ENCODE measurements around the gene MYPOP. TPM values are rescaled to one million over a fixed set of nuclear protein-coding genes. Genes with fewer than 3 reads are reported as not detected.
A peak's percentile ranks its signal among the peaks of the same experiment; 100 is the strongest.

The MYPOP gene
- total RNA-seq, 4 donors from 2014 or later, result 1.8 to 4.3 (median 3.0) TPM

DNA sequence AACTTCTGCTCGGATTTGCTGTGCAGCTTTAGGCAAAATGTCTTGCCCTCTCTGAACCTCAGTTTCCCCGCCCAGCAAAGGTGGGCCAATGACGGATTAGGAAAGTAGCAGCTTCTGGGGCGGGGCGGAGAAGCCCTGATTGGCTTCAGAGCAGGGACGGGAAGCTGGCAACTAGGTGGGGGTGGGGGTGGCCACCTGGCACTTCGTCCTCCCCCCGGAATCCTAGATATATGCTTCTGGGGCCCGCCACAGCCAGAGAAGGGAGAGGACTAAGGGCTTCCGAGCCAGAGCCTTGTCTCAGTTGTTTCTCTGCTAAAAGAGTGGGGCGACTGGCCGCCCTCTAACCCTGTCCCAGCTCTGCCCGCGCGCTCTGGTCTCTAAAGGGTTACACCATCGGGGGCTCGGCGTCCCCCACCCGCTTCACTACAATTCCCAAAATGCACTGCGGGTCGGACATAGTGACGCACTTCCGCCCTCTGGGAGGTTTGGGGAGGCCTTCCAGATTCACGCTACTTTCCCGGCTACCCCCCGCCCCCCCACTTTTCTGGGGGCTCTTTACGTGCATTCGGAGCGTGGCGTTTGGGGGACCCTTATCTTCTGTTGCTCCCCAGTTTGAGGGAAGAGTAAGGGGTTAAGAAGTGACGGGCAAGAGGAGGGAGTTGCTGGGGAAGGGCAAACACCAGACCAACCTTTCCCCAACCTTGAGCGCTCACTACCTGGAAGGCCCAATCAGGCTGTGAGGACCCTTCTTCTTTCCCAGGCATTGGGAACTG lies 15.8 kb downstream of the MYPOP start:
- no peaks in the 10 kb centered on the region for H3K27me3 ChIP-seq
- peak in 1 of 2 donors; percentile 76 for TF ChIP-seq POLR2A (IDR thresholded peaks at IDR 0.05)
- TF ChIP-seq, protein P1, sequence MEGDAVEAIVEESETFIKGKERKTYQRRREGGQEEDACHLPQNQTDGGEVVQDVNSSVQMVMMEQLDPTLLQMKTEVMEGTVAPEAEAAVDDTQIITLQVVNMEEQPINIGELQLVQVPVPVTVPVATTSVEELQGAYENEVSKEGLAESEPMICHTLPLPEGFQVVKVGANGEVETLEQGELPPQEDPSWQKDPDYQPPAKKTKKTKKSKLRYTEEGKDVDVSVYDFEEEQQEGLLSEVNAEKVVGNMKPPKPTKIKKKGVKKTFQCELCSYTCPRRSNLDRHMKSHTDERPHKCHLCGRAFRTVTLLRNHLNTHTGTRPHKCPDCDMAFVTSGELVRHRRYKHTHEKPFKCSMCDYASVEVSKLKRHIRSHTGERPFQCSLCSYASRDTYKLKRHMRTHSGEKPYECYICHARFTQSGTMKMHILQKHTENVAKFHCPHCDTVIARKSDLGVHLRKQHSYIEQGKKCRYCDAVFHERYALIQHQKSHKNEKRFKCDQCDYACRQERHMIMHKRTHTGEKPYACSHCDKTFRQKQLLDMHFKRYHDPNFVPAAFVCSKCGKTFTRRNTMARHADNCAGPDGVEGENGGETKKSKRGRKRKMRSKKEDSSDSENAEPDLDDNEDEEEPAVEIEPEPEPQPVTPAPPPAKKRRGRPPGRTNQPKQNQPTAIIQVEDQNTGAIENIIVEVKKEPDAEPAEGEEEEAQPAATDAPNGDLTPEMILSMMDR (IDR thresholded peaks at IDR 0.05), result peak in 1 of 6 experiments; percentile 14
- intact Hi-C loops (cut with DNase I), result no loop called here
- peak overlapping the region; percentile 25 to 73 (median 48) for H3K4me3 ChIP-seq (replicated peaks in 1 of 3)
- 1% methylated on average over 13 to 15 of the region's 32 CpGs for WGBS, 2 donors
- DNase-seq, result peak; percentile 89 to 90
- H3K4me1 ChIP-seq, result peaks cover 31 to 34% of the 10 kb centered on the region in 2 donors
- peak overlapping the region; percentile 76 to 92 (median 89) for H3K27ac ChIP-seq
- H3K9me3 ChIP-seq, result no peaks in the 10 kb centered on the region
- H3K36me3 ChIP-seq, result peaks cover 5 to 9% of the 10 kb centered on the region in 2 donors

DNA sequence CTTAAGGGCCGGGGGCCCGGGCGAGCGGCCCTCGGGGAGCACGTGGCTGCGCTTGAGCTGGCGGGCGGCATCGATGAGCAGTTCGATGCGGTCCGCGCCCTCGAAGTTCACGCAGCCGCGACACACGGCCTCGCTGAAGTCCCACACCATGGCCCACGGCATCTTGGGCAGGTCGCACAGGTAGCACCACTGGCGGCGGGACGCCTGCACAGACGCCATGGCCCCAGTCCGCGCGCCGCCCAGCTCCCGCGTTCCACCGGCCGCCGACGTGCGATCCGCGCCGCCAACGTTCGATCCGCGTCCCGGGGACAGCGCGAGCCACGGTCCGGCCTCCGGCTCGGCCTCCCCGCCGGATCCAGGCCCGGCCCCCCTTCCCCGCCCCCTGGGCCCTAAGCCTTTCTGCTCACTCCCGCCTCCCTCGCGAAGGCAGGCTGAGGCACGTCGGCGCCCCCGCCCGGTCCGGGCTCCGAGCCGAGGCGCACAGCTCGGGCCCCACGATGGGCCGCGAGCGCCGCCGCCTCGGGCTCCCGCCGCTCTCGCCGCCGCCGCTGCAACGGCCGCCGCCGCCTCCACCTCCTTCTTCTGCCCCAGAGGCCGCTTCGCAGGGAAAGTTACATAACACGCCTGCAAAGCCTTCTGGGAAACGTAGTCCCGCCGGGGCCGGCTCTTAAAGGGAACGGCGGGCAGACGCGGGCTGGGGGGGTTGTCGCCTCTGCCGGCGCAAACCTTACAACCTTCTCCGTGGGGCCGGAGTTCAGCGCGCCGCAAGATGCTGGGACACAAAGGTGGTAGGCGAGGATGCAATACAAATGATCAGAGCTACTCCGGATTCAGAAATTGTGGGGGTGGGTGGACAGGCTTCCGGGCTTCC lies 16.6 kb downstream of the MYPOP start, which contains the start of gene IRF2BP1:
Gene IRF2BP1, minus strand, starts transcription at position 586 of the 871 bp plus-strand sequence. Its CDS starts 367 bp downstream, at position 219.
- intact Hi-C loops (cut with DNase I), result no loop called here
- Histone ChIP-seq H3K27me3 (no peaks in the 10 kb centered on the region), H3K36me3 (peaks cover 5 to 9% of the 10 kb centered on the region in 2 donors), H3K4me3 (replicated peaks in 1 of 3) (peak within 1 kb of the TSS; percentile 41 to 73 (median 48)), H3K4me1 (peaks cover 31 to 34% of the 10 kb centered on the region in 2 donors), H3K27ac (peak within 1 kb of the TSS; percentile 76 to 92 (median 89)), H3K9me3 (no peaks in the 10 kb centered on the region)
- TF ChIP-seq, protein P1 (IDR thresholded peaks at IDR 0.05), result peak in 2 of 6 experiments; percentile 14 to 21
- TF ChIP-seq POLR2A (IDR thresholded peaks at IDR 0.05), result peak; percentile 26 to 91
- peak; percentile 93 for DNase-seq
- 0% methylated on average over 9 to 10 of the region's 107 CpGs for WGBS, 2 donors

DNA sequence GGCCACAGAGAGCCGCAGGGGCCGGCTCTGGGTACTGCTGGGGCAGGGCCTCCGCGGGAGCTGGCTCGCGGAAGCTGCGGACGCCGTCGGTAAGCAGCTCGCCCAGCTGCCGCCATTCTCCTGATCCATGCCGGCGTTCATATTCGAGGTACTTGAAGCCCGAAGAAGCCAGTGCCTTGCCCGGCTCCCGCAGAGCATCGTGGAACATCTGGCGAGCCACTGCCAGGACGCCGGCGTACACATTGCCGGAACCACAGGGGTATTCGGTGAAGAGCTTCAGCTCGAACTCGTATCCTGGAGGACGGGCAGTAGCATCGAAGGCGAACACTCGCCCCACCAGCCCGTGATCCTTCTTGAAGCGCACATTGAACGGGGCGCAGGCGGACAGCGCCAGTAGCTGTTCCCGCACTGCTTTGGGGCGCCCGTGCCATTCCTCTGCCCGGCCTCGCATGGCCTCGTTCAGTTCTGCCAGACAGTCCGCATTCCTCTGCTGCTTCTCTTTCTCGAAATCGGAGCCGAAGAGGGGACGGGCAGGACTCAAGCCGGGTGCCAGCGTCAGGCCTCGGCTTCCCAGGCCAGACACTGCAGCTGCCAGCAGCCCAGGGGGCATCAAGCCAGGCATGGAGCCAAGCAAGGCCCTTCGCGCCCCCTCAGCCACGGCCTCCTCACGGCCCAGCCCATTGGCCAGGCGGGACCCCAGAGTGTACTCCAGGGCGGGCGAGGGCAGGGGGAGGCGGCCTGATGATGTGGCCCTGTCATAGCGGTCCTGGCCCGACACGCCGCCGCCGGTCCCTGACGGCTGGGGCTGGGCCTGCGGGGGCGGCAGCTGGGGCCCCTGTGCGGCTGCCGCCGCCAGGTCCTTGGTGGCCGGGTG lies 17.5 kb downstream of the MYPOP start:
- TF ChIP-seq POLR2A (IDR thresholded peaks at IDR 0.05), result no peak
- TF ChIP-seq, protein P1 (IDR thresholded peaks at IDR 0.05), result no peak
- peak overlapping the region; percentile 41 to 73 (median 48) for H3K4me3 ChIP-seq (replicated peaks in 1 of 3)
- intact Hi-C loops (cut with DNase I), result loop anchor here (5.0 kb wide), 1 partner anchor 68 kb away; the partner anchor contains the start of gene RSPH6A
- no peaks in the 10 kb centered on the region for H3K9me3 ChIP-seq
- no peak for DNase-seq
- peaks cover 5 to 9% of the 10 kb centered on the region in 2 donors for H3K36me3 ChIP-seq
- WGBS, 2 donors, result 65 to 82% methylated on average over 12 to 27 of the region's 72 CpGs
- H3K4me1 ChIP-seq, result peaks cover 31 to 34% of the 10 kb centered on the region in 2 donors
- H3K27ac ChIP-seq, result peak overlapping the region in 2 of 3 donors; percentile 31 to 92
- no peaks in the 10 kb centered on the region for H3K27me3 ChIP-seq

GRCh38 chr19:45883881-45884681 lies 18.3 kb downstream of the MYPOP start:
- H3K27ac ChIP-seq, result no peak overlapping the region
- H3K36me3 ChIP-seq, result peaks cover 5 to 9% of the 10 kb centered on the region in 2 donors
- H3K9me3 ChIP-seq, result no peaks in the 10 kb centered on the region
- WGBS, 2 donors, result 91 to 95% methylated on average over 15 to 19 of the region's 57 CpGs
- DNase-seq, result no peak
- no peak overlapping the region for H3K4me3 ChIP-seq (replicated peaks in 1 of 3)
- intact Hi-C loops (cut with DNase I), result loop anchor here (5.0 kb wide), 1 partner anchor 67 kb away; the partner anchor contains the start of gene RSPH6A
- no peaks in the 10 kb centered on the region for H3K27me3 ChIP-seq
- H3K4me1 ChIP-seq, result peaks cover 31 to 34% of the 10 kb centered on the region in 2 donors
- TF ChIP-seq, protein P1 (IDR thresholded peaks at IDR 0.05), result no peak
- no peak for TF ChIP-seq POLR2A (IDR thresholded peaks at IDR 0.05)
